Osteoblast (primary cell): ENCODE data around the gene CTNND2. TPM values are rescaled to one million over a fixed set of nuclear protein-coding genes. Genes with fewer than 3 reads are reported as not detected.

Experiments
- DNase-seq: peaks from one replicate; pipeline ENCODE4 v3.0.0; 2011; ENCODE audit warnings: low spot score, mixed read lengths; ENCODE audit not compliant: insufficient read length; ENCODE audit errors: missing footprints
- H2AFZ ChIP-seq: 2 replicates; pipeline ENCODE4 v1.6.0; 2011; ENCODE audit warnings: mild to moderate bottlenecking, low read length
- H3K27ac ChIP-seq: 2 replicates; pipeline ENCODE4 v1.5.1; 2011; ENCODE audit warnings: mild to moderate bottlenecking, low read depth, low read length, moderate library complexity
- H3K27me3 ChIP-seq: 2 replicates; pipeline ENCODE4 v1.6.0; 2012; ENCODE audit warnings: mild to moderate bottlenecking, control low read depth, inconsistent platforms, low read length, moderate library complexity; ENCODE audit not compliant: insufficient read depth
- H3K36me3 ChIP-seq: 2 replicates; pipeline ENCODE4 v1.5.1; 2011; ENCODE audit warnings: mild to moderate bottlenecking, low read length, control low read depth, moderate library complexity; ENCODE audit not compliant: insufficient read depth
- H3K4me1 ChIP-seq: 2 replicates; pipeline ENCODE4 v1.5.1; 2011; ENCODE audit warnings: mild to moderate bottlenecking, low read length, control low read depth, moderate library complexity; ENCODE audit not compliant: insufficient read depth
- H3K4me2 ChIP-seq: 2 replicates; pipeline ENCODE4 v1.6.0; 2011; ENCODE audit warnings: mild to moderate bottlenecking, low read length; ENCODE audit not compliant: insufficient read depth
- H3K4me3 ChIP-seq: fragments of 200-600 bp; sonication (generic); 3 replicates; pipeline ENCODE4 v1.5.1; 2012; ENCODE audit warnings: mild to moderate bottlenecking, low read length, inconsistent platforms; ENCODE audit not compliant: insufficient read depth
- H3K79me2 ChIP-seq: 2 replicates; pipeline ENCODE4 v1.6.0; 2012; ENCODE audit warnings: mild to moderate bottlenecking, low read length, control low read depth, inconsistent platforms; ENCODE audit not compliant: insufficient read depth
- H3K9me3 ChIP-seq: 2 replicates; pipeline ENCODE4 v1.5.1; 2011; ENCODE audit warnings: low read depth, low read length, control low read depth
- H4K20me1 ChIP-seq: 2 replicates; pipeline ENCODE4 v1.6.0; 2012; ENCODE audit warnings: mild to moderate bottlenecking, low read length, control low read depth; ENCODE audit not compliant: insufficient read depth
- total RNA-seq: library from RNA; depleted of rRNA; stranded (reverse); fragments of >200 nt; gene quantifications from 2 replicates; pipeline ENCODE4 v1.2.3, GENCODE V29; 2012
- TF ChIP-seq, protein P1 (sequence below): IDR thresholded peaks from 2 replicates; pipeline ENCODE4 v1.5.1; 2011; ENCODE audit warnings: mild to moderate bottlenecking, low read depth, low read length, moderate library complexity; ENCODE audit errors: extremely low read depth

The CTNND2 gene
- total RNA-seq, 1 donor, result not detected

DNA sequence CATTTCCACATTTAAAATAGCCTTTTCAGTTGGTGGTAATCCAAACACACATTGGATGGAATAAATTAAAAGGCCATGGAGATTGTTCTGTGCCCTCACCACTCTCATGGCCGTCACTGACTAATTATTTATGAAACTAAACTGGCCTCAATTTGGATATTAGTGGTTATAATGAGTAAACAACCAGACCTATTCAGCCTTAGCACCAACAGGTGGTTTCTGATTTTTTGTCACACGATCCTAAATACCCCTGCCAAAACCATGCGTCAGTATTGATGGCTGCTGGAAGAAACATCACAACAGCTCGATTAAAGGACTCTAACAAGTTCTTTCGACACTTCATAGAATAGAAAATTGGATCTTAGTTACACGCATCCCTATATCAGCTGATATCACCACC, 867.2 kb downstream of the CTNND2 start:
- DNase-seq, result no peak
- no peak overlapping the region for H3K4me2 ChIP-seq
- no peak overlapping the region for H3K27ac ChIP-seq
- H4K20me1 ChIP-seq, result no peaks in the 10 kb centered on the region
- H3K4me1 ChIP-seq, result no peaks in the 10 kb centered on the region
- H2AFZ ChIP-seq, result no peak overlapping the region
- TF ChIP-seq, protein P1, sequence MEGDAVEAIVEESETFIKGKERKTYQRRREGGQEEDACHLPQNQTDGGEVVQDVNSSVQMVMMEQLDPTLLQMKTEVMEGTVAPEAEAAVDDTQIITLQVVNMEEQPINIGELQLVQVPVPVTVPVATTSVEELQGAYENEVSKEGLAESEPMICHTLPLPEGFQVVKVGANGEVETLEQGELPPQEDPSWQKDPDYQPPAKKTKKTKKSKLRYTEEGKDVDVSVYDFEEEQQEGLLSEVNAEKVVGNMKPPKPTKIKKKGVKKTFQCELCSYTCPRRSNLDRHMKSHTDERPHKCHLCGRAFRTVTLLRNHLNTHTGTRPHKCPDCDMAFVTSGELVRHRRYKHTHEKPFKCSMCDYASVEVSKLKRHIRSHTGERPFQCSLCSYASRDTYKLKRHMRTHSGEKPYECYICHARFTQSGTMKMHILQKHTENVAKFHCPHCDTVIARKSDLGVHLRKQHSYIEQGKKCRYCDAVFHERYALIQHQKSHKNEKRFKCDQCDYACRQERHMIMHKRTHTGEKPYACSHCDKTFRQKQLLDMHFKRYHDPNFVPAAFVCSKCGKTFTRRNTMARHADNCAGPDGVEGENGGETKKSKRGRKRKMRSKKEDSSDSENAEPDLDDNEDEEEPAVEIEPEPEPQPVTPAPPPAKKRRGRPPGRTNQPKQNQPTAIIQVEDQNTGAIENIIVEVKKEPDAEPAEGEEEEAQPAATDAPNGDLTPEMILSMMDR, result no peak
- no peaks in the 10 kb centered on the region for H3K79me2 ChIP-seq
- no peaks in the 10 kb centered on the region for H3K27me3 ChIP-seq
- H3K36me3 ChIP-seq, result no peaks in the 10 kb centered on the region
- H3K4me3 ChIP-seq, result no peak overlapping the region
- no peaks in the 10 kb centered on the region for H3K9me3 ChIP-seq

DNA sequence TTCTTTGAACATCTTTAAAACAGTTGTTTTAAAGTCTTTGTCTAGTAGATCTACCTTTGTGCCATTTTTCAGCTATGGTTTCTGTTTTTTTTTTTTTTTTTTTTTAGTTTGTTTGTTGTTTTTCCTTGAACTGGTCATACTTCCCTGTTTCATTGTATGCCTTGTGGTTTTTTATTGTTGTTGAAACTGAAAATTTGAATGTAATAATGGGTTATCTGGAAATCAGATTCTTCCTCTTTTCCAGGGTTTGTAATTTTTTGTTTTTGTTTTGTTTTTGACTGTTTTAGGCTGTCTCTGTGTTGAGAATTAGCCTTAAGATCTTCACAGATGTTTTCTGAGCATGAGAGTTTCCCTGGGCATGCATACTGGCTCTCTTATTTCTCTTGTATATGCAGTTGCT, 873.6 kb downstream of the CTNND2 start:
- H3K27ac ChIP-seq, result no peak overlapping the region
- H3K4me3 ChIP-seq, result no peak overlapping the region
- H3K79me2 ChIP-seq, result no peaks in the 10 kb centered on the region
- H3K4me2 ChIP-seq, result no peak overlapping the region
- TF ChIP-seq, protein P1, result no peak
- no peaks in the 10 kb centered on the region for H3K27me3 ChIP-seq
- H2AFZ ChIP-seq, result no peak overlapping the region
- H3K9me3 ChIP-seq, result no peaks in the 10 kb centered on the region
- no peaks in the 10 kb centered on the region for H4K20me1 ChIP-seq
- no peaks in the 10 kb centered on the region for H3K4me1 ChIP-seq
- DNase-seq, result no peak
- H3K36me3 ChIP-seq, result no peaks in the 10 kb centered on the region

DNA sequence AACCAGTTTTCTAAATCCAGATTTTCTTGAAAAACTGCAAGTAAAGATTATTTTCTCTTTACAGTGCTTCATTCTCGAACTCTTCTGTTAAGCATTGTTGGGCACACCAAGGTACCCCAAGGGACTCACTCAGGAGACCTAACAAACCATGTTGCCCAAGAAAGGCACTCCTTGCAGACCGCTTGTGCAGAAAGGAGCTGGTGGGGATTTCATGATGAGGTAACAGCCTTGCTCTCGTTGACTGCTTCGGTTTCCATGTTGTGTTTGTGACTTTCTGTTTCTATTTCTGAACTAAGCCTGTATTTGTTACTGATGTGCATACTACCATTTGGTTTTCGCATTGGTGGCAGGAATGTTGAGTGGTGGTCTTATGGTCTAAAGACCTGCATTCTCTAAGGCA, 876.6 kb downstream of the CTNND2 start:
- Histone ChIP-seq H3K27ac (no peak overlapping the region), H4K20me1 (no peaks in the 10 kb centered on the region), H3K27me3 (no peaks in the 10 kb centered on the region), H2AFZ (no peak overlapping the region), H3K36me3 (no peaks in the 10 kb centered on the region), H3K4me3 (no peak overlapping the region), H3K9me3 (no peaks in the 10 kb centered on the region), H3K4me1 (no peaks in the 10 kb centered on the region), H3K79me2 (no peaks in the 10 kb centered on the region), H3K4me2 (no peak overlapping the region)
- TF ChIP-seq, protein P1, result no peak
- no peak for DNase-seq

DNA sequence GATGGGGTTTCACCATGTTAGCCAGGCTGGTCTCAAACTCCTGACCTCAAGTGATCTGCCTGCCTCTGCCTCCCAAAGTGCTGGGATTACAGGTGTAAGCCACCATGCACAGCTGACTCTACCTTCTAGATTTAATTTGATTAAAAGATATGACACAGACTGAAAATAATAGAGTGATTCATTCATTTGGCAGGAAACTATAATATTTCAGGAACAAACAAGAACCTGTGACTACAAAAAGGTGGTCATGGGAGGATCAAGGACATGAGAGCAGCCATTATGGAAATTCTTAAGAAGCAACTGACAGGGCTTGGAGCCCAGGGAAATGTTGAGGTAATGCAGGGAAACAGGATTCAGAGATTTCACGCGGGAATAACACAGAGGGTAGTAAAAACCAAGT, 877.7 kb downstream of the CTNND2 start:
- DNase-seq, result no peak
- TF ChIP-seq, protein P1, result no peak
- Histone ChIP-seq H3K36me3 (no peaks in the 10 kb centered on the region), H3K4me3 (no peak overlapping the region), H4K20me1 (no peaks in the 10 kb centered on the region), H3K9me3 (no peaks in the 10 kb centered on the region), H3K27me3 (no peaks in the 10 kb centered on the region), H2AFZ (no peak overlapping the region), H3K27ac (no peak overlapping the region), H3K79me2 (no peaks in the 10 kb centered on the region), H3K4me2 (no peak overlapping the region), H3K4me1 (no peaks in the 10 kb centered on the region)
